Kidney glomerular epithelial cell (primary cell): ENCODE data around the gene SF3B6.
"Not testable (repeated sequence)": the region's sequence is repeated elsewhere in the genome, so short reads cannot be mapped to it uniquely, and the experiment has no call there.

Experiments
- DNase-seq: peaks from one replicate; lab custom pipeline; 2025; lab: John Stamatoyannopoulos, UW

Gene SF3B6

GRCh38 chr2:24050041-24050979 is 25.8 kb downstream of the SF3B6 start:
- DNase-seq = no peak

GRCh38 chr2:24049485-24050021 is 26.6 kb downstream of the SF3B6 start, which contains the start of gene FKBP1B:
Gene FKBP1B (plus strand): TSS chr2:24049741. CDS start chr2:24049850, 109 bp downstream.
- DNase-seq = peak; percentile 44

- DNase-seq = no peak
Observed at GRCh38 chr2:24048769-24049484, 27.2 kb downstream of the SF3B6 start.

GRCh38 chr2:24047703-24048033 is 28.5 kb downstream of the SF3B6 start:
- DNase-seq = no peak

GRCh38 chr2:24046930-24047702 is 29.0 kb downstream of the SF3B6 start, which contains the start of gene WDCP:
Gene WDCP (minus strand): TSS chr2:24047391. CDS start chr2:24039494, 7,897 bp downstream.
- DNase-seq = peak; percentile 99

GRCh38 chr2:24046599-24046929 is 29.6 kb downstream of the SF3B6 start:
- DNase-seq = no peak

GRCh38 chr2:24045511-24046508 is 30.3 kb downstream of the SF3B6 start:
- no peak for DNase-seq

- not testable (repeated sequence) for DNase-seq
Observed at GRCh38 chr2:24043133-24043532, 33.0 kb downstream of the SF3B6 start.

GRCh38 chr2:24040511-24040910 is 35.6 kb downstream of the SF3B6 start:
- DNase-seq = no peak

- DNase-seq = no peak
Observed at GRCh38 chr2:24038786-24039499, 37.2 kb downstream of the SF3B6 start.

- DNase-seq = no peak
Observed at GRCh38 chr2:24026233-24026632, 49.9 kb downstream of the SF3B6 start.

GRCh38 chr2:24024996-24025663 is 51.0 kb downstream of the SF3B6 start:
- no peak for DNase-seq

- no peak for DNase-seq
Observed at GRCh38 chr2:24024018-24024417, 52.1 kb downstream of the SF3B6 start.

- DNase-seq = no peak
Observed at GRCh38 chr2:24022975-24023575, 53.1 kb downstream of the SF3B6 start.

- no peak for DNase-seq
Observed at GRCh38 chr2:24022324-24022974, 53.7 kb downstream of the SF3B6 start.

- DNase-seq = no peak
Observed at GRCh38 chr2:24021122-24021998, 54.8 kb downstream of the SF3B6 start.

- no peak for DNase-seq
Observed at GRCh38 chr2:24020244-24020643, 55.9 kb downstream of the SF3B6 start.

GRCh38 chr2:24019729-24020128 is 56.4 kb downstream of the SF3B6 start:
- DNase-seq = no peak
